HepG2 (cell line): ENCODE measurements around the gene OR2F1. TPM values are rescaled to one million over a fixed set of nuclear protein-coding genes. Genes with fewer than 3 reads are reported as not detected.

Experiments used
- ATAC-seq: fragments of 200-7000 bp; cut with Tn5 transposase; 3 replicates; pipeline ENCODE4 v1.9.1; 2020; ENCODE audit warnings: mild to moderate bottlenecking, moderate library complexity
- BruUV-seq: library from RNA; stranded (reverse); fragments of 400-500 nt; replicated peaks from 2 replicates; lab custom pipeline; 2021; lab: Mats Ljungman, UMichigan
- CTCF ChIA-PET: fragments of 300-600 bp; formaldehyde crosslinking; extraction: SDS; loops from one replicate; lab custom pipeline; 2021; ENCODE audit warnings: low total read pairs, inconsistent platforms, low intra/inter-chr PET ratio; lab: Yijun Ruan, JAX
- POLR2A ChIA-PET: fragments of 350-600 bp; sonication (Branson Sonifier 250); formaldehyde crosslinking; loops from one replicate; lab custom pipeline; 2020; ENCODE audit warnings: antibody characterized with exemption, inconsistent platforms; lab: Yijun Ruan, JAX
- DNase-seq: peaks from one replicate; pipeline ENCODE4 v3.0.0-alpha.2; 2015; ENCODE audit warnings: low spot score
- FAIRE-seq: peaks from 3 replicates; lab custom pipeline; 2011; peaks lifted over from hg19 to GRCh38; lab: Jason Lieb, UNC
- H2AFZ ChIP-seq: one replicate; pipeline ENCODE4 v1.6.1; 2011; ENCODE audit warnings: low read length, inconsistent platforms
- H3K27ac ChIP-seq: fragments of 300-600 bp; 3 replicates; pipeline ENCODE4 v1.8.0; 2011; ENCODE audit warnings: mixed run types, mild to moderate bottlenecking, mixed read lengths, low read length, inconsistent platforms; ENCODE audit not compliant: insufficient read depth; ENCODE audit errors: extremely low read length
- H3K27me3 ChIP-seq, 2 experiments: fragments of 200-600 bp in 1 of 2; 2 replicates in 1 of 2; 3 replicates in 1 of 2; pipeline versions ENCODE4 v1.6.0 to v1.8.0; 2011; ENCODE audit warnings: low read length in 2 of 2, mild to moderate bottlenecking in 2 of 2, moderate library complexity in 2 of 2, inconsistent platforms in 1 of 2; ENCODE audit not compliant: insufficient read depth in 2 of 2, control insufficient read depth in 1 of 2
- H3K36me3 ChIP-seq, 2 experiments: fragments of 200-600 bp in 1 of 2; replicated peaks in 1 of 2; 2 replicates in 1 of 2; 3 replicates in 1 of 2; pipeline versions ENCODE4 v1.5.1 to v1.8.0; 2011; ENCODE audit warnings: low read length in 2 of 2, inconsistent platforms in 1 of 2; ENCODE audit not compliant: insufficient read depth in 2 of 2, control insufficient read depth in 1 of 2
- H3K4me1 ChIP-seq: 2 replicates; pipeline ENCODE4 v1.5.1; 2012; ENCODE audit warnings: low read length, inconsistent platforms; ENCODE audit not compliant: insufficient read depth
- H3K4me2 ChIP-seq: 2 replicates; pipeline ENCODE4 v1.6.0; 2011; ENCODE audit warnings: low read depth, low read length, inconsistent platforms
- H3K4me3 ChIP-seq, 3 experiments: fragments of 200-600 bp in 1 of 3; sonication (generic), shearing (Covaris generic) in 1 of 3; replicated peaks in 1 of 3; 2 replicates each; pipeline ENCODE4 v1.5.1; 2011 to 2016; ENCODE audit warnings: low read length in 3 of 3, inconsistent platforms in 2 of 3, low read depth in 2 of 3, mild to moderate bottlenecking in 2 of 3, control low read depth in 1 of 3, mixed read lengths in 1 of 3; ENCODE audit not compliant: insufficient read depth in 1 of 3
- H3K79me2 ChIP-seq: one replicate; pipeline ENCODE4 v1.6.1; 2011; ENCODE audit warnings: low read length, inconsistent platforms; ENCODE audit not compliant: insufficient read depth
- H3K9ac ChIP-seq: 2 replicates; pipeline ENCODE4 v1.6.0; 2011; ENCODE audit warnings: mild to moderate bottlenecking, low read depth, low read length, inconsistent platforms; ENCODE audit not compliant: insufficient read depth
- H3K9me3 ChIP-seq: 2 replicates; pipeline ENCODE4 v1.5.1; 2012; ENCODE audit warnings: mild to moderate bottlenecking, low read length
- H4K20me1 ChIP-seq: 2 replicates; pipeline ENCODE4 v1.6.0; 2011; ENCODE audit warnings: inconsistent platforms, mild to moderate bottlenecking, low read length, moderate library complexity; ENCODE audit not compliant: insufficient read depth
- CREBL2 ChIP-seq: sonication (generic); formaldehyde crosslinking; IDR thresholded peaks from 2 replicates; pipeline ENCODE4 v1.8.1; 2023; ENCODE audit warnings: missing genetic modification reagents, mild to moderate bottlenecking, borderline replicate concordance
- FOSL2 ChIP-seq: sonication (generic); formaldehyde crosslinking; IDR thresholded peaks from 2 replicates; pipeline ENCODE4 v1.4.0; 2020; ENCODE audit warnings: missing genetic modification reagents
- MLLT10 ChIP-seq: sonication (generic); formaldehyde crosslinking; IDR thresholded peaks from 2 replicates; pipeline ENCODE4 v1.4.0; 2020; ENCODE audit warnings: missing genetic modification reagents
- USF2 ChIP-seq, 2 experiments: sonication (generic) in 1 of 2; formaldehyde crosslinking in 1 of 2; IDR thresholded peaks; 2 replicates each; pipeline versions ENCODE4 v1.5.1 to v1.6.1; 2011 to 2020; ENCODE audit warnings: borderline replicate concordance in 1 of 2, low read depth in 1 of 2, low read length in 1 of 2, mild to moderate bottlenecking in 1 of 2, missing genetic modification reagents in 1 of 2, moderate library complexity in 1 of 2
- ZFP91 ChIP-seq: sonication (generic); formaldehyde crosslinking; IDR thresholded peaks from 2 replicates; pipeline ENCODE4 v1.9.0; 2022; ENCODE audit warnings: missing genetic modification reagents, mild to moderate bottlenecking, borderline replicate concordance
- ZFYVE20 ChIP-seq: sonication (generic); formaldehyde crosslinking; IDR thresholded peaks from 2 replicates; pipeline ENCODE4 v1.8.0; 2023; ENCODE audit warnings: low read depth, mild to moderate bottlenecking, moderate library complexity, missing genetic modification reagents, borderline replicate concordance
- ZNF446 ChIP-seq: sonication (generic); formaldehyde crosslinking; IDR thresholded peaks from 2 replicates; pipeline ENCODE4 v1.5.0; 2020; ENCODE audit warnings: mild to moderate bottlenecking, missing genetic modification reagents
- ZNF580 ChIP-seq: IDR thresholded peaks from 2 replicates; pipeline ENCODE4 v1.6.1; 2016; ENCODE audit warnings: low read depth, borderline replicate concordance
- ZNF770 ChIP-seq: sonication (generic); formaldehyde crosslinking; IDR thresholded peaks from 2 replicates; pipeline ENCODE4 v1.5.0; 2020; ENCODE audit warnings: mild to moderate bottlenecking, missing genetic modification reagents
- ZSCAN12 ChIP-seq: sonication (generic); formaldehyde crosslinking; IDR thresholded peaks from 2 replicates; pipeline ENCODE4 v1.9.0; 2021; ENCODE audit warnings: mild to moderate bottlenecking, missing genetic modification reagents
- in situ Hi-C: cut with HindIII; loops from 2 replicates; pipeline ENCODE4 v1.10.0; 2017; ENCODE audit warnings: low pct_unique_long_range_greater_than_20kb; ENCODE audit not compliant: extremely low pct_ligation_motif_present
- intact Hi-C: fragments of 100-400 bp; cut with micrococcal nuclease; formaldehyde crosslinking; loops from one replicate; pipeline ENCODE4 v1.10.0; 2022; ENCODE audit not compliant: unreplicated experiment
- polyA plus RNA-seq, 8 experiments: library from polyadenylated mRNA; depleted of rRNA in 3 of 8; stranded (reverse) in 7 of 8; unstranded in 1 of 8; fragments of >200 nt; fragmentation: Illumina TruSeq in 4 of 8; extraction: Trizol in 4 of 8; gene quantifications; 2 replicates each; pipeline versions ENCODE4 v1.2.1 to v1.2.3, GENCODE V29; 2011 to 2016; ENCODE audit warnings: low read depth in 4 of 8, missing spikeins in 1 of 8, mixed read lengths in 1 of 8; ENCODE audit not compliant: insufficient read depth in 1 of 8
- total RNA-seq, 5 experiments: library from RNA; depleted of rRNA; stranded (reverse); fragments of >200 nt; fragmentation: Illumina TruSeq; extraction: Trizol; gene quantifications; 2 replicates each; pipeline ENCODE4 v1.2.3, GENCODE V29; 2016; ENCODE audit warnings: low read depth in 1 of 5

Gene OR2F1
- total and polyA plus RNA-seq, 2 of the 13 experiments (the other 11 are each of a cell fraction or from before 2014, with no cell fraction given), result 0.36 to 1.5 TPM

GRCh38 chr7:143931739-143932138, 22.9 kb upstream of the OR2F1 start:
- Histone ChIP-seq H2AFZ (no peak overlapping the region), H3K79me2 (no peaks in the 10 kb centered on the region), H4K20me1 (no peaks in the 10 kb centered on the region), H3K9me3 (no peaks in the 10 kb centered on the region), H3K4me3 (no peak overlapping the region), H3K9ac (no peak overlapping the region), H3K4me1 (peaks cover 16% of the 10 kb centered on the region), H3K36me3 (no peaks in the 10 kb centered on the region), H3K27me3 (no peaks in the 10 kb centered on the region), H3K4me2 (no peak overlapping the region), H3K27ac (no peak overlapping the region)
- no peak for ATAC-seq
- in situ Hi-C loops, result no loop called here
- POLR2A ChIA-PET, result no interaction called here
- CTCF ChIA-PET, result no interaction called here
- TF ChIP-seq ZNF770 (CRISPR knock-in tag) (no peak), ZNF580 (CRISPR knock-in tag) (no peak), ZSCAN12 (CRISPR knock-in tag) (no peak), USF2 (IDR thresholded peaks at IDR 0.05; ENCODE audit: low read depth, low read length) (no peak), USF2 (CRISPR knock-in tag; IDR thresholded peaks at IDR 0.05; ENCODE audit: borderline replicate concordance) (no peak), CREBL2 (CRISPR knock-in tag) (no peak), FOSL2 (no peak), ZFYVE20 (no peak), ZFP91 (CRISPR knock-in tag) (no peak), ZNF446 (CRISPR knock-in tag) (no peak), MLLT10 (CRISPR knock-in tag) (no peak)
- intact Hi-C loops, result no loop called here
- no TSS peak for BruUV-seq
- no peak for DNase-seq
- no peak for FAIRE-seq
